Gastrocnemius medialis (tissue), 4 donors: Measurements from ENCODE around the gene KLRC3. TPM values are rescaled to one million over a fixed set of nuclear protein-coding genes. Genes with fewer than 3 reads are reported as not detected.
"Not testable (repeated sequence)": the region's sequence is repeated elsewhere in the genome, so short reads cannot be mapped to it uniquely, and the experiment has no call there.

ENCODE experiments used
- ATAC-seq, 2 donors: fragments of 150-250 bp; one replicate each; pipeline ENCODE4 v1.9.1; 2016
- DNase-seq, 2 donors: peaks; one replicate each; pipeline ENCODE4 v3.0.0-alpha.2; 2019
- H3K27ac ChIP-seq, 4 donors: fragments of 200-600 bp; sonication (generic); 1 replicate in 1 of 4; 2 replicates in 3 of 4; pipeline ENCODE4 v1.5.1; 2016 to 2018; ENCODE audit warnings: mild to moderate bottlenecking in 2 of 4, moderate library complexity in 1 of 4
- H3K27me3 ChIP-seq, 3 donors: fragments of 200-600 bp; sonication (generic) in 2 of 3; 1 replicate in 1 of 3; 2 replicates in 2 of 3; pipeline versions ENCODE4 v1.5.1 to v1.6.0; 2016 to 2019; ENCODE audit warnings: mild to moderate bottlenecking in 1 of 3, moderate library complexity in 1 of 3
- H3K36me3 ChIP-seq, 2 donors: fragments of 200-600 bp; sonication (generic) in 1 of 2; one replicate each; pipeline ENCODE4 v1.5.1; 2017 to 2018
- H3K4me1 ChIP-seq, 2 donors: fragments of 200-600 bp; sonication (generic) in 1 of 2; one replicate each; pipeline ENCODE4 v1.5.1; 2016 to 2017; ENCODE audit warnings: mild to moderate bottlenecking in 2 of 2
- H3K4me3 ChIP-seq, 4 donors: fragments of 200-600 bp; sonication (generic) in 3 of 4; 1 replicate in 1 of 4; 2 replicates in 3 of 4; pipeline ENCODE4 v1.5.1; 2016 to 2019; ENCODE audit warnings: mild to moderate bottlenecking in 2 of 4
- H3K9me3 ChIP-seq, 3 donors: fragments of 200-600 bp; sonication (generic) in 2 of 3; 1 replicate in 1 of 3; 2 replicates in 2 of 3; pipeline ENCODE4 v1.5.1; 2016 to 2019
- CTCF ChIP-seq, 5 experiments: fragments of 450-650 bp in 3 of 5; fragments of 200-600 bp in 2 of 5; sonication (generic) in 2 of 5; IDR thresholded peaks in 4 of 5; conservative IDR thresholded peaks in 1 of 5; 1 replicate in 4 of 5; 2 replicates in 1 of 5; pipeline ENCODE4 v1.5.1; 2016 to 2019; ENCODE audit warnings: antibody characterized with exemption in 5 of 5, mild to moderate bottlenecking in 3 of 5, moderate library complexity in 3 of 5
- POLR2A ChIP-seq, 2 donors: fragments of 450-650 bp; IDR thresholded peaks; one replicate each; pipeline ENCODE4 v1.6.1; 2017; ENCODE audit warnings: antibody characterized with exemption in 2 of 2, mild to moderate bottlenecking in 2 of 2, moderate library complexity in 2 of 2
- in situ Hi-C, 4 donors: fragments of 200-750 bp; cut with MboI; loops; one replicate each; pipeline versions ENCODE4 v1.15.0 to v1.8.0; 2017; ENCODE audit warnings: low sequenced_read_pairs in 4 of 4
- intact Hi-C: fragments of 100-400 bp; cut with DNase I; formaldehyde crosslinking; loops from one replicate; pipeline ENCODE4 v1.15.1; 2023; ENCODE audit warnings: low total_unique reads
- total RNA-seq, 4 donors: library from RNA; depleted of rRNA; stranded (reverse); fragments of >200 nt; gene quantifications; one replicate each; pipeline versions ENCODE4 v1.1.0 to v1.2.3, GENCODE V29; 2016

Gene KLRC3
- total RNA-seq, 4 donors from 2014 or later, result not detected

DNA sequence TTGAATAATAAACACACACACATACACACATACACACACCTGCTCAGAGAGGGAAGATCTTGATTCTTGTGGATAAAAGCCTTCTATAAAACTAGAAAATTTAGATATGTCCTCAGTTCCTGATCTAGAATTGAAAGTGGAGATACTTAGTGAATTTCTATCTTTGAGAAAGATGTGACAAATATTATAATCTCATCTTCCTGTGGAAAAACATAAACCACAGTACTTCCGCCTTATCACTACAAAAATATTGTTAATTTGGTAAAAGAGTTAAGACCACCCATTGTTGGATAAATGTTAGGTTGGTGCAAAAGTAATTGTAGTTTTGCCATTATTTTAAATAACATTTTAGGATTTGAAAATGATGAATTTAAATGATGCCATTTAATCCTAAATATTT is 30.5 kb downstream of the KLRC3 start, which contains the start of gene KLRK1:
TSS of gene KLRK1 (minus strand) at position 138 of the 400 bp plus-strand sequence. CDS start 1,231 bp downstream, outside the sequence.
- Histone ChIP-seq H3K9me3 (no peaks in the 10 kb centered on the region), H3K4me3 (no peak within 1 kb of the TSS), H3K4me1 (peaks cover 0 to 6% of the 10 kb centered on the region in 2 donors), H3K27ac (no peak within 1 kb of the TSS), H3K36me3 (no peaks in the 10 kb centered on the region), H3K27me3 (no peaks in the 10 kb centered on the region)
- no peak for DNase-seq
- intact Hi-C loops, result no loop called here
- TF ChIP-seq POLR2A (IDR thresholded peaks at IDR 0.05), result no peak
- no peak for TF ChIP-seq CTCF (IDR thresholded peaks at IDR 0.05 in 4 of 5, conservative IDR thresholded peaks at IDR 0.05 in 1 of 5)
- no peak for ATAC-seq
- in situ Hi-C loops, result no loop called here

DNA sequence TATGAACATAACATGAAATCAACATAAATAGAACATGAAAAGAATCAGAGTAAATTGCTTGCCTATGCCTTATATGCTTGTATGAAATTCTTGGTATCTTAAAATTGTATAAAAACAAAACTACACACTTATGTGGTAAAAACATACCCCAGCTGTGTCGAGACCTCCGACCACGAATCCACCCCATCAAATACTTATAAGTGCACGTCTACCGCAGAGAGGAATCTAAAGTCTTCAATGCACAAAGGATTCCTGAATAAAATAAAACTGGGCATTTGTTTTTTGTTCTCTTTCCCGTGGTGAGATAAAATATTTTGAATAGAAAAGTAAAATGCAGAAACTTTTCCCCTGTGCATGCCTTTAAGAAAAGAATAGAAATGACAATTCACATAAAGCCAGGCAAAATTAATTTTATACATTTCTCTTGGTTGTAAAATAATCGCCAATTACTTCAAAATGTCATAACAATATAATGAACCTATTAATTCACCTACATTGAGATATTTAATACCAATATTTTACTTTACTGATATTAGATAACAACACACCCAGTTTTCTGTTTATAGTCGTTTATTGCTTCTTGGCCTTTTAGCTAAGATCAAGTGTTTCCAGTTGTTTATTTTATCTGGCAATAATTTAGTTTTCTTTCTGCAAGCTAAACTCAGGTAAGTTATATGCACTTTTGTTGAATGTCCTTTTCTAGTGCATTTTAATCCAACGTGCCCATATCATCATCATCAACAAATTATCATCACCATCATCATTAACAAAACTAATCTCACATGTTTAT is 31.6 kb downstream of the KLRC3 start:
- H3K27ac ChIP-seq, result no peak overlapping the region
- intact Hi-C loops, result no loop called here
- no peak overlapping the region for H3K4me3 ChIP-seq

DNA sequence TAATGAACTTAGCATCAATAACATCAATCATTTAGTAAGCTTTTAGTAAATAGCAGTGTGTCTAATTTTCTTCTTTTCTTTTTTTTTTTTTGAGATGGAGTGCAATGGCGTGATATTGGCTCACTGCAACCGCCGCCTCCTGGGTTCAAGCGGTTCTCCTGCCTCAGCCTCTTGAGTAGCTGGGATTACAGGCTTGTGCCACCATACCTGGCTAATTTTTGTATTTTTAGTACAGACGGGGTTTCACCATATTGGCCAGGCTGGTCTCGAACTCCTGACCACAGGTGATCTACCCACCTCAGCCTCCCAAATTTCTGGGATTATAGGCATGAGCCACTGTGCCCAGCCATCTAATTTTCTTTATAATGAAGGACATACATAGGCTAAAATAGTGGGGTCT is 32.9 kb downstream of the KLRC3 start:
- H3K9me3 ChIP-seq, H3K4me3 ChIP-seq, in situ Hi-C loops, ATAC-seq, DNase-seq, H3K27ac ChIP-seq, intact Hi-C loops, H3K36me3 ChIP-seq, H3K4me1 ChIP-seq, H3K27me3 ChIP-seq: not testable (repeated sequence)

More for the DNA sequence above, 31.6 kb downstream of the KLRC3 start:
- H3K36me3 ChIP-seq, result no peaks in the 10 kb centered on the region
- TF ChIP-seq CTCF (IDR thresholded peaks at IDR 0.05 in 4 of 5, conservative IDR thresholded peaks at IDR 0.05 in 1 of 5), result no peak
- TF ChIP-seq POLR2A (IDR thresholded peaks at IDR 0.05), result no peak
- H3K4me1 ChIP-seq, result peaks cover 0 to 6% of the 10 kb centered on the region in 2 donors
- DNase-seq, result no peak
- no peak for ATAC-seq
- in situ Hi-C loops, result no loop called here
- no peaks in the 10 kb centered on the region for H3K27me3 ChIP-seq
- no peaks in the 10 kb centered on the region for H3K9me3 ChIP-seq

DNA sequence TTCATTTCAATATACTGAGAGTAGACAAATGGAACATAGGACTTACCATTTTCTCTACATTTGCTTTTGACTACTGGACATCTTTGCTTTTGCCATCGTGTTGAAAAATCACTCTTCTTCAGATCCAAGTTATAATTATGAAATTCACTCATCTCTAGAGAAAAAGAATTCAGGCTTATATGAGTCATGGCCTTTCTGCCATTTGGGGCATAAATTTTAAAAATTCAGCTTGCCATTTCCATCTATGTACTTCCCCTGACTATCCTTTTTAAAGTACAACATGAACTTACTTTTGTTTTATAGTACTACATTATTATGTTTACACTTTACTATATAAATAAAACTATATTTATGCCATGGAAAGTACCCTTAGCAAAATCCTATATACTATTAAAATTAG is 33.5 kb downstream of the KLRC3 start:
- Histone ChIP-seq H3K4me3 (no peak overlapping the region), H3K4me1 (peaks cover 0 to 1% of the 10 kb centered on the region in 2 donors), H3K9me3 (no peaks in the 10 kb centered on the region), H3K36me3 (no peaks in the 10 kb centered on the region), H3K27me3 (no peaks in the 10 kb centered on the region), H3K27ac (no peak overlapping the region)
- intact Hi-C loops (no loop called here), in situ Hi-C loops (no loop called here)
- ATAC-seq (no peak), DNase-seq (no peak)
- TF ChIP-seq CTCF (IDR thresholded peaks at IDR 0.05 in 4 of 5, conservative IDR thresholded peaks at IDR 0.05 in 1 of 5), result no peak
- TF ChIP-seq POLR2A (IDR thresholded peaks at IDR 0.05), result no peak

DNA sequence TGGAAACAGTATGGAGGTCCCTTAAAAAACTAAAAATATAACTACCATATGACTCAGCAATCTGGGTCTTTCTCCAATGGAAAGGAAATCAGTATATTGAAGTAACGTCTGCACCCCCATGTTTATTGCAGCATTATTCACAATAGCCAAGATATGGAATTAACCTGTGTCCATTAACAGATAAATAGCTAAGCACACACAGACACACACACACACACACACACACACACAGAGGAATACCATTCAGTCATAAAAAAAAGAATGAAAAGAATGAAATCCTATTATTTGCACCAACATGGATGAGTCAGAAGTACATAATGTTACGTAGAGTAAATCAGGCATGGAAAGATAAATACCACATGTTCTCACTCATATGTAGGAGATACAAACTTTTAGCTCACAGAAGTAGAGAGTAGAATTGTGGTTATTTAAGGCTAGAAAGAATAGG is 35.2 kb downstream of the KLRC3 start:
- TF ChIP-seq POLR2A (IDR thresholded peaks at IDR 0.05) (no peak), CTCF (IDR thresholded peaks at IDR 0.05 in 4 of 5, conservative IDR thresholded peaks at IDR 0.05 in 1 of 5) (no peak)
- DNase-seq, result no peak
- Histone ChIP-seq H3K4me3 (no peak overlapping the region), H3K9me3 (no peaks in the 10 kb centered on the region), H3K27ac (no peak overlapping the region), H3K36me3 (no peaks in the 10 kb centered on the region), H3K27me3 (no peaks in the 10 kb centered on the region), H3K4me1 (no peaks in the 10 kb centered on the region)
- intact Hi-C loops, result no loop called here
- in situ Hi-C loops, result no loop called here
- ATAC-seq, result no peak
